GM12874 (cell line): ENCODE measurements around the gene GJA3.

ENCODE experiments used
- TF ChIP-seq, protein P1 (sequence below): IDR thresholded peaks from 2 replicates; pipeline ENCODE4 v1.5.1; 2011; ENCODE audit warnings: low read depth, mild to moderate bottlenecking, control low read depth, low read length, moderate library complexity; ENCODE audit not compliant: insufficient read depth

Gene GJA3

DNA sequence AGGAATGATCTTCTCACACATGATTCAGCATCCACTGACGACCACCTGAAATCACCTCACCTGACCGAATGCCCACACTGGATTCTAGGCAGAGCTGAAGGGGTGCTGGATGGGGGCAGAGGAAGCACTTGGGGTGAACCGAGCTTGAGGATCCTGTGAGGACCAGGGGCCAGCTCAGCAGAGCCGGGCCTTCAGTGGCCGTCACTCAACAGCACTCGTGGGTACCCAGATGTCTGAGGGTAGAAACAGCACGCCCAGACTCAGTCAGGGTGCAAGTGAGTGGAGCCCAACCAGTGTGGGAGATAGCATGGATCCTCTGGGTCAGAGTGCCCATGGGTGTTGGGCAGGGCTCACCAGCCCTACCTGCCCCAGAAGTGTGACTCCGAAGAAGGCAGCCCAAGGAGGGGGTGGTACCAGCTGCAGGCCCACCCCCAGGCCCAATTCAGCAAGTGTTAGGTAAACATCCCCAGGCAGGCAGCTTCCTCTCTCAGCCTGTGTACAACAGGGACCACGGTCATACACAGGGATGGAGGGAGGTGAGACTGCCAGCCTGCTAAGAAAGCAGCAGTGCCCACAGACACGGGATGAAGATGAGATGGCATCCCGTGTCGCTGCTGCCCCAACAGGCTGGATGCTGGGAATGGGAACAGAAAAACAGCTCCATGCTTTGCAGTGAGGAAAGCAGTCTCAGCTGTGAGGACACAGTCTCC, 16.6 kb downstream of the GJA3 start:
- TF ChIP-seq, protein P1, sequence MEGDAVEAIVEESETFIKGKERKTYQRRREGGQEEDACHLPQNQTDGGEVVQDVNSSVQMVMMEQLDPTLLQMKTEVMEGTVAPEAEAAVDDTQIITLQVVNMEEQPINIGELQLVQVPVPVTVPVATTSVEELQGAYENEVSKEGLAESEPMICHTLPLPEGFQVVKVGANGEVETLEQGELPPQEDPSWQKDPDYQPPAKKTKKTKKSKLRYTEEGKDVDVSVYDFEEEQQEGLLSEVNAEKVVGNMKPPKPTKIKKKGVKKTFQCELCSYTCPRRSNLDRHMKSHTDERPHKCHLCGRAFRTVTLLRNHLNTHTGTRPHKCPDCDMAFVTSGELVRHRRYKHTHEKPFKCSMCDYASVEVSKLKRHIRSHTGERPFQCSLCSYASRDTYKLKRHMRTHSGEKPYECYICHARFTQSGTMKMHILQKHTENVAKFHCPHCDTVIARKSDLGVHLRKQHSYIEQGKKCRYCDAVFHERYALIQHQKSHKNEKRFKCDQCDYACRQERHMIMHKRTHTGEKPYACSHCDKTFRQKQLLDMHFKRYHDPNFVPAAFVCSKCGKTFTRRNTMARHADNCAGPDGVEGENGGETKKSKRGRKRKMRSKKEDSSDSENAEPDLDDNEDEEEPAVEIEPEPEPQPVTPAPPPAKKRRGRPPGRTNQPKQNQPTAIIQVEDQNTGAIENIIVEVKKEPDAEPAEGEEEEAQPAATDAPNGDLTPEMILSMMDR, result no peak

DNA sequence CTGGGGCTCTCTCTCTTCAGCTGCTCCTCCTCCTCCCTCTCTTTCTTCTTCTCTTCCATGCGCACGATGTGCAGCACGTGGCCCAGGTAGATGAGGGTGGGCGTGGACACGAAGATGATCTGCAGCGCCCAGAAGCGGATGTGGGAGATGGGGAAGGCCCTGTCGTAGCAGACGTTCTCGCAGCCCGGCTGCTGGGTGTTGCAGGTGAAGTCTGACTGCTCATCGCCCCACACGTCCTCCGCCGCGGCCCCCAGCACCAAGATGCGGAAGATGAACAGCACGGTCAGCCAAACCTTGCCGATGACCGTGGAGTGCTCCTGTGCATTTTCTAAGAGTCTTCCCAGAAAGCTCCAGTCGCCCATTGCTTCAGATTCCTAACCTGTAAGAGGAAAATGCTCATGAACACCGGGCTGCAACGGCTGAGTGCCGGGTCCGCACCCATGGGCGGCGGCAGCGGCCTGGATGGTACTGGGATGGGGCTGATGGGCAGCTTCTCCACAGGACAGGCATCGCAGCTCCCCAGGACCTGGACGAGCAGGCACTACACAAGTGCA, 17.8 kb downstream of the GJA3 start:
- TF ChIP-seq, protein P1, result no peak

- TF ChIP-seq, protein P1, result no peak
These were observed 18.6 kb downstream of the GJA3 start for GRCh38 chr13:20142023-20142926.

GRCh38 chr13:20141238-20142022, 19.4 kb downstream of the GJA3 start:
- TF ChIP-seq, protein P1, result no peak

GRCh38 chr13:20140487-20140886, 20.4 kb downstream of the GJA3 start:
- TF ChIP-seq, protein P1, result no peak

- TF ChIP-seq, protein P1, result no peak
These were observed 23.0 kb downstream of the GJA3 start for GRCh38 chr13:20137875-20138274.
